HG03097 (cell line): ENCODE measurements around the gene VDR.

Source experiments
- ATAC-seq: cut with Tn5 transposase; IDR thresholded peaks from one replicate; pipeline ENCODE4 v1.9.1; 2021; ENCODE audit not compliant: unreplicated experiment, low FRiP score

The VDR gene

DNA sequence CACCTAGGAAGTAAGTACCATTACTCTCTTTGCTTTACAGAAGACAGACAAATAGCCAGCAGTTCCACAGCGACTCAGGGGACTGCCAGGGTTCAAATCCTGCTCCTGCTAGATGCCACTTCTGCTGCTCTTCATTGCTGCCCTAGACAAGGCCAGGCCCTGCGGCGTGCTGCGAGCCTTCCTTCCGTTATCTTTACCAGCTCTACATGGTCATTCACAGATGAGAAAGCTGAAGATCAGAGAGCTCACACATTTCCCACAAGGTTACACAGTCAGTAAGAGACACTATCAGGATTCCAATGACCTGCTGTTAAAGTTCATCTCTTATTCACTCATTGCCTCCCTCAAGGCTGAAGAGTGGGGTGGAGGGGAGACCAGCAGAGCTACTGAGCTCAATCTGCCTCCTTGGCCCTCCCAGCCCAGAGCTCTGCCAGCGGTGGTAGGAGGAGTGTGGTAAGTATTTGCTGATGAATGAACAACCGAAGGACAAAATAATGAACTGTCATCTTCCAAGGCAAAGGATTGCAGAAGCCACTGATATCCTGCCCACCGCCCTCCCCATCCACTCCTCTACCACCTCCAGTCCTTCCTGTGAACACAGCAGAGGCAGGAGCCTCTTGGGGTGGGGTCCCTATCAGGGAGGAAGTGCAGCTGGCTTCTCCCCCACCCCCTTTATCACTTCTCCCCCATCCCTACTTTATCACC, 70.4 kb downstream of the VDR start:
- no peak for ATAC-seq

- ATAC-seq, result no peak
Observed at GRCh38 chr12:47833591-47834012, 71.2 kb downstream of the VDR start.

DNA sequence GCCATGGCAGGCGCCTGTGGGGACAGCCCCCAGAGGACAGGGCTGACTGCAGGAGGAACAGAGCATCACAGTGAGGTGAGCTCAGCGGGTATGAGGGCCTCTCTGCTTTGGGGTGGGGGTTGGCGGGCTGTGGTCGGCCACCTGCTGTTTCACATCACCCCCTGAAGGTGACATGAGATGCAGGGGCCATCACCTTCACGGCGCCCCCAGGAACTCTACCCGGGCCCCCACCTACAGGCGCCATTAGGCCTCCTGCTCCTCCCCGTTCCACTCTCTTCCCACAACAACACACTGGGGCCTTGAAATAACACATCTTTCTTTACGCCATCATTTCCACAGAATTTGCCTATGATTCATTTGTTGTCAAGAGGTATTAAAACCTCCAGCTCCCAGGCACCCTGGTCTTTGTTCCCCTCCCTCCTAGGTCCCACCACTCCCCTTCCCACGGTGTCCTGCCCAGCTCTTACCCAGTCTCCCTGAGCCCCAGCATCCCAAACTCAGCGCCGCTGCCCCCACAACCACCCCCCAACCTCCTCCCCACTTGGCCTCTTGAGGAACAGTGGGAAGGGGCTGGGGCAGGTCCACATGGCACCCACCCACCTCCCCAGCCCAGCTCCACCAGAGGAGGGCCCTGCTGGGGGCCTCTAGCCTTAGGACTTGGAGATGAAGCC, 72.4 kb downstream of the VDR start:
- ATAC-seq, result no peak

- ATAC-seq, result no peak
Observed at GRCh38 chr12:47829584-47829983, 75.2 kb downstream of the VDR start.

- no peak for ATAC-seq
Observed at GRCh38 chr12:47828976-47829482, 75.8 kb downstream of the VDR start.

- no peak for ATAC-seq
Observed at GRCh38 chr12:47828008-47828975, 76.5 kb downstream of the VDR start.

GRCh38 chr12:47825173-47825639, 79.6 kb downstream of the VDR start:
- no peak for ATAC-seq

DNA sequence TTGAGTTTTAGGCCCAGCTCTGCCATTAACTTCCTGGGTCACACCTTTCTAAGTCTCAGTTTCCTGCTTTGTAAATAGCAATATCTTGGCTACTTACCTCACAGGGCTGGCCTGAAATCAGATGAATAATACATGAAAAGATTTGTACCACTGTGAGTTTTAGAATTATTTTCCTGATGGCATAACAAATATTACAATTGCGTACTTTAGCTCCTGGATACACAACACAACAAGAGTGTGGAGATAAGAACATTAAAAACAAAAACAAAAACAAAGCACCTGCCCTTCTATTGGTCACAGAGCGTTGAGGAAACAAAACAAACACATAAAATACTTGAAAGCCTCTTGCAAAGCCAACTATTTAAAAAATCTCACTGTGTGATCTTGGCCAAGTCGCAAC, 80.2 kb downstream of the VDR start:
- ATAC-seq, result no peak

GRCh38 chr12:47824198-47824597, 80.6 kb downstream of the VDR start:
- no peak for ATAC-seq

DNA sequence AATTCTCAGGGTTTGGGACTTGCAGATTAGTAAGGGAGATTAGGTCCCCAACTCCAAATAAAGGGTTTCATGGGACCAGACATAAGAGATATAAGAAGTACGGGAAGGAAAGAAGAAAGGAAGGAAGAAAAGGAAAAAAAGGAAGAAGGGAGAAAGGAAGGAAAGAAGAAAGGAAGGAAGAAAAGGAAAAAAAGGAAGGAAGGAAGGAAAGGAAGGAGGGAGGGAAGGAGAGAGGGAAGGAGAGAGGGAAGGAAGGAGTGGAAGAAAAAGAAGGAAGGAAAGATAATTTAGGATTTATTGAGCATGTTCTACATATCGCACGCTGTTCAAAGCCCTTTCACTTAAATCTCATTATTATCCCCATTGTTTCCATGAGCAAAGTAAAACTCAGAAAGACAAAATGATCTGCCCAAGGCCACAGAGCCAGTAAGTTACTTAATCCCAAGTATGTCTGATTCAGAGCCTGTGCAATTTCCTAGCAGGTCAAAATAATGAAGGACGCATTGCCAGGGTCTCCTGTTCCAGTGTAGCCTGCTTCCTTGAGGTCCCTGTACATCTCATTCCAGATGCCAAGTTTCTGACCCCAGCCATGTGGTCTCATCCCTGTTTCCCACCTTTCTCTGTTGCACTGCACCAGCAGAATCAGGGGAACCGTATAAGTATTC, 81.2 kb downstream of the VDR start:
- ATAC-seq, result no peak

- no peak for ATAC-seq
Observed at GRCh38 chr12:47822863-47823262, 81.9 kb downstream of the VDR start.

GRCh38 chr12:47822401-47822800, 82.4 kb downstream of the VDR start:
- ATAC-seq, result no peak

- ATAC-seq, result no peak
Observed at GRCh38 chr12:47821346-47821706, 83.5 kb downstream of the VDR start.

- no peak for ATAC-seq
Observed at GRCh38 chr12:47820631-47821345, 84.0 kb downstream of the VDR start.

GRCh38 chr12:47819896-47820630, 84.7 kb downstream of the VDR start, which contains the start of gene HDAC7:
Gene HDAC7 (minus strand): TSS chr12:47819903. CDS start chr12:47819785, 118 bp downstream.
- no peak for ATAC-seq

- no peak for ATAC-seq
Observed at GRCh38 chr12:47819138-47819895, 85.5 kb downstream of the VDR start.

GRCh38 chr12:47818467-47819137, 86.2 kb downstream of the VDR start:
- no peak for ATAC-seq

DNA sequence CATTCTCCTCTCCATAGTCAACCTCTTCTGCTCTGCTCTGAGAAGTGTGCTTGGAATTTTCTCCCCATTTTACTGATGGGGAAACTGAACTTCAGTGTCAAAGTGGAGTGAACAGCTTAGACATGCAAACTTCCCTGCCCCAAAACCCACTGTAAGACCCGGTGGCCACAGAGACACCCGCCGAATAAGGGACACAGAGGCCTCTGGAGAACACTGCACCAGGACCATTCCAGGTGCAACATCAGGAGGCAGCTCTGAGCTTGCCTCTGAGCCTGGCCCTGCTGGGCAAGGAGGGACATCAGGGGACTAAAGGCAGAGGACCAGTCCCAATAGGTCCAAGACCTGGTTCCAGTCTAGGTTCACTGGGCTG, 86.8 kb downstream of the VDR start:
- ATAC-seq, result no peak
